ENCODE data around the gene RCAN2. TPM values are rescaled to one million over a fixed set of nuclear protein-coding genes. Genes with fewer than 3 reads are reported as not detected.

RCAN2 gene
- total RNA-seq, 4 donors from 2014 or later = 46.9 to 289 (median 171) TPM

DNA sequence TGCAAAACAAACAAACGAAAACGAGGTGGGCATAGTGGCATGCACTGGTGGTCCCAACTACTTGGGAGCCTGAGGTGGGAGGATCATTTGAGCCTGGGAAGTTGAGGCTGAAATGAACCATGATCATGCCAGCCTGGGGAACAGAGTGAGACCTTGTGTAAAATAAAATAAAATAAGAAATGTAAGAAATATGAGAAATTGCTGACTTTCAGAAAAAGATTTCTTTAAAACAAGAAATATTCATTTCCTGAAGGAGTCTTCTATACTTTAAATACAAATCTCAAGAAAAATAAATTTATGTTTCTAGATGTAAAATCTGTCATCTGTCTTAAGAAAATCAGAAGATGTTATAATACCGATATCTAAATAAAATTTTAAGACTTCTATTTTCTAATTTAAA lies 223.7 kb downstream of the RCAN2 start:
- H3K27me3 ChIP-seq = no peaks in the 10 kb centered on the region
- no peaks in the 10 kb centered on the region for H3K36me3 ChIP-seq
- no peak for ATAC-seq
- H3K4me3 ChIP-seq = no peak overlapping the region
- H3K27ac ChIP-seq = no peak overlapping the region
- H3K9me3 ChIP-seq = no peaks in the 10 kb centered on the region
- H3K4me1 ChIP-seq = peaks cover 4 to 33% (median 5%) of the 10 kb centered on the region in 3 donors
- TF ChIP-seq EP300 (IDR thresholded peaks at IDR 0.05) = no peak
- TF ChIP-seq, protein P1, sequence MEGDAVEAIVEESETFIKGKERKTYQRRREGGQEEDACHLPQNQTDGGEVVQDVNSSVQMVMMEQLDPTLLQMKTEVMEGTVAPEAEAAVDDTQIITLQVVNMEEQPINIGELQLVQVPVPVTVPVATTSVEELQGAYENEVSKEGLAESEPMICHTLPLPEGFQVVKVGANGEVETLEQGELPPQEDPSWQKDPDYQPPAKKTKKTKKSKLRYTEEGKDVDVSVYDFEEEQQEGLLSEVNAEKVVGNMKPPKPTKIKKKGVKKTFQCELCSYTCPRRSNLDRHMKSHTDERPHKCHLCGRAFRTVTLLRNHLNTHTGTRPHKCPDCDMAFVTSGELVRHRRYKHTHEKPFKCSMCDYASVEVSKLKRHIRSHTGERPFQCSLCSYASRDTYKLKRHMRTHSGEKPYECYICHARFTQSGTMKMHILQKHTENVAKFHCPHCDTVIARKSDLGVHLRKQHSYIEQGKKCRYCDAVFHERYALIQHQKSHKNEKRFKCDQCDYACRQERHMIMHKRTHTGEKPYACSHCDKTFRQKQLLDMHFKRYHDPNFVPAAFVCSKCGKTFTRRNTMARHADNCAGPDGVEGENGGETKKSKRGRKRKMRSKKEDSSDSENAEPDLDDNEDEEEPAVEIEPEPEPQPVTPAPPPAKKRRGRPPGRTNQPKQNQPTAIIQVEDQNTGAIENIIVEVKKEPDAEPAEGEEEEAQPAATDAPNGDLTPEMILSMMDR (IDR thresholded peaks at IDR 0.05) = no peak
- no peak for TF ChIP-seq POLR2AphosphoS5 (IDR thresholded peaks at IDR 0.05)
- TF ChIP-seq POLR2A (IDR thresholded peaks at IDR 0.05) = no peak
- 85 to 92% methylated on average over 3 of the region's 3 CpGs for whole genome bisulfite sequencing, 2 donors (ENCODE audit: low coverage in 1 of 2)

DNA sequence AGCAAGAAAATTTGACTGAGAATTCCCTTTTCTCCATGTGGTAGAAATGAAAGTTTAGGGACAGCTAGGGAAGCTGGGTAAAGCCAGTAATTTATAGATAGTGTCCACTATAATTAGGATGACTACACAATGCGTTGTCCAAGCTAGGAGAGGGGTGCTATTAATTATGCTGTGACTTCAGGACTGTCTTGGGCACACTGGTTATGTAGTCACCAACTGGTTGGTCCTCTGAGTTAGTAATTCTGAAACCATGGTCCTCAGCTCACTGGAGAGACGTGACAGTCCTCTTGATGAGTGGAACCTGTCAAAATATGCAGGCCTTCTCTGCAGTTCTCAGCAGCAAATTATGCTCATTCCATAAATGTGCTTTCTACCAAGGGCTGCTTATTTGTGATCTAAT lies 225.9 kb downstream of the RCAN2 start:
- Histone ChIP-seq H3K4me3 (no peak overlapping the region), H3K27ac (no peak overlapping the region), H3K4me1 (peaks cover 4 to 33% (median 5%) of the 10 kb centered on the region in 3 donors), H3K27me3 (no peaks in the 10 kb centered on the region), H3K36me3 (no peaks in the 10 kb centered on the region), H3K9me3 (no peaks in the 10 kb centered on the region)
- TF ChIP-seq EP300 (IDR thresholded peaks at IDR 0.05) (no peak), POLR2A (IDR thresholded peaks at IDR 0.05) (no peak), POLR2AphosphoS5 (IDR thresholded peaks at IDR 0.05) (no peak)
- TF ChIP-seq, protein P1 (IDR thresholded peaks at IDR 0.05) = no peak
- ATAC-seq = no peak
- 92 to 100% methylated on average over 2 of the region's 2 CpGs for WGBS, 2 donors (ENCODE audit: low coverage in 1 of 2)

DNA sequence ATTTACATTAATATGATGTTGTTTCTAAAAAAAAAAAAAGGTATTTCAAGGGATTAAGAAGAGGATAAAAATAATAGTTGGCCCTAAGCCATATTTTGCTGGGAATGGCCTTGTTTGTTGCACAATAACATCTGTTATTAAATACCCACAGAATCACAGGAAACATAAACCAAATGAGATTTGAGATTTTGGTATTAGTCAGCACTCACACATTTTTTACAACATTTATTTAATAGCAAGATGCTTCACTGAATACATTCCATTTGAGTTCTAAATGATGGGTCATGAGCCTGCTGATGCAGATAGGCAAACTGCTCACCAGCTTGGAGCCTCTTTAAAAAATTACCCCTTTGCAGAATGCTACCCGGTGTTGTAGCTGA lies 227.6 kb downstream of the RCAN2 start:
- H3K27me3 ChIP-seq = no peaks in the 10 kb centered on the region
- no peak overlapping the region for H3K4me3 ChIP-seq
- WGBS, 2 donors (ENCODE audit: low coverage in 1 of 2) = 30 to 67% methylated on average over 1 of the region's 1 CpG
- peaks cover 4 to 19% (median 5%) of the 10 kb centered on the region in 3 donors for H3K4me1 ChIP-seq
- no peaks in the 10 kb centered on the region for H3K9me3 ChIP-seq
- no peak for ATAC-seq
- TF ChIP-seq POLR2AphosphoS5 (IDR thresholded peaks at IDR 0.05) (peak; percentile 85), POLR2A (IDR thresholded peaks at IDR 0.05) (no peak), EP300 (IDR thresholded peaks at IDR 0.05) (no peak)
- TF ChIP-seq, protein P1 (IDR thresholded peaks at IDR 0.05) = no peak
- H3K27ac ChIP-seq = no peak overlapping the region
- no peaks in the 10 kb centered on the region for H3K36me3 ChIP-seq

DNA sequence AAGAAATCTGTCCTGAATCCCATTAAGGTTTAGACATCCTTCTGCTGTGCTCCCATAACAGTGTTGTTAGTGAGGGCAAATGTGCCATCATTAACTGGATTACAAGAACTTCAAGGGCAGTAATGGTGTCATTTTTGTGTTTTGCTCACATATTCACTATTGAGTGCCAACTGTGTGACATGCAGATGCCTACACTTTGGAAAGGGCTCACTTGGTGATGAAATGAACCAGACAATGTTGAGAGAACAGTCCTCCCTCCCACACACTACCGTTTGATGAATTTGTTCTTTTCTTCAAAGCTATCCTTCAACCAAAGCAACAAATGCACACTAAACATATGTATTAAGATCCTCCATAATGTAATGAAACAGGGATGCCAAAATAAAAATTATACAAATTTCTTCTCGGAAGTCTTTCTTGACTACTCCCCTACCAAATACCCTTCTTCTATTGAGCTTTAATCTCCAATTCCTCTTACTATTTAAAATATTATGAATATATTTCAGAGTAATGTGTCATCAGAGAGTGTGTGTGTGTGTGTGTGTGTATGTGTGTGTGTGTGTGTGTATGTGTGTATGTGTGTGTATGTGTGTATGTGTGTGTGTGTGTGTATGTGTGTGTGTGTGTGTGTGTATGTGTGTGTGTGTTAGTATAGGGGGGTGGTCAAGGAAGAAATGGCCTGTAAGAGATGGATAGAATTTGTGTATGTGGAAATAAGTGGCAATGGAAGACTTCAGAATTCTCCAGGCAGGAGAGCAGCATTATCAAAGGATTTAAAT lies 228.1 kb downstream of the RCAN2 start:
- Histone ChIP-seq H3K4me1 (peaks cover 4 to 18% (median 5%) of the 10 kb centered on the region in 3 donors), H3K9me3 (no peaks in the 10 kb centered on the region), H3K36me3 (no peaks in the 10 kb centered on the region), H3K27me3 (no peaks in the 10 kb centered on the region), H3K4me3 (no peak overlapping the region), H3K27ac (no peak overlapping the region)
- no peak for ATAC-seq
- 63 to 70% methylated on average over 2 of the region's 2 CpGs for WGBS, 2 donors (ENCODE audit: low coverage in 1 of 2)
- TF ChIP-seq POLR2AphosphoS5 (IDR thresholded peaks at IDR 0.05) (no peak), POLR2A (IDR thresholded peaks at IDR 0.05) (no peak)
- TF ChIP-seq, protein P1 (IDR thresholded peaks at IDR 0.05) = no peak

DNA sequence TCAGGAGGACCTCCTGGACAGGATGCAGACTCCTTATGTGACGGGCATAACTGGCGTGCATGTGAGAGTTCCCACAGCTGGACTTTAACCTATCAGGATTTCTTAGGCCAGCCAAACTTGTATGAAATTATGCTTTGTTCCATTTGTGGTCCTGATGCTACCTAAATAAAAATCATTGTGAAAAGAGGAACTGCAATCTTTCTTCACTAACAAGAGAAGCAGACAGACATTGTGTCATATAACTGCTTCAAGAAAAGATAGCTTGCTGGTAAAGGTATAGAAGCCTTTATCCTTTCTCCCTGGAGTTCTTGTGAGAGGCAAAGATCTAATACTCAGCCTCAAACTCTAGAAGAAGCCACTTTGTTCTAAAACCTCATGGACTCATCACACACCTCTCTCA lies 233.0 kb downstream of the RCAN2 start:
- no peak for ATAC-seq
- H3K27ac ChIP-seq = no peak overlapping the region
- H3K4me1 ChIP-seq = peaks cover 0 to 19% (median 0%) of the 10 kb centered on the region in 3 donors
- no peak overlapping the region for H3K4me3 ChIP-seq
- no peaks in the 10 kb centered on the region for H3K27me3 ChIP-seq
- 92% methylated on average over 2 of the region's 2 CpGs; no CpG with 5 or more reads in 1 of the 2 donors for WGBS, 2 donors (ENCODE audit: low coverage in 1 of 2)
- TF ChIP-seq POLR2A (IDR thresholded peaks at IDR 0.05) (no peak), POLR2AphosphoS5 (IDR thresholded peaks at IDR 0.05) (no peak), EP300 (IDR thresholded peaks at IDR 0.05) (no peak)
- TF ChIP-seq, protein P1 (IDR thresholded peaks at IDR 0.05) = no peak
- H3K9me3 ChIP-seq = no peaks in the 10 kb centered on the region
- no peaks in the 10 kb centered on the region for H3K36me3 ChIP-seq

Measured in gastroesophageal sphincter (tissue), 4 donors.